HG03457 (cell line): ENCODE measurements around the gene TANC1.

Experiments
- ATAC-seq: cut with Tn5 transposase; IDR thresholded peaks from one replicate; pipeline ENCODE4 v1.9.1; 2021; ENCODE audit warnings: moderate number of reproducible peaks; ENCODE audit not compliant: unreplicated experiment

The TANC1 gene

GRCh38 chr2:159185401-159186130 is 217.1 kb downstream of the TANC1 start:
- no peak for ATAC-seq

- no peak for ATAC-seq
Measured at GRCh38 chr2:159186462-159186861, 218.0 kb downstream of the TANC1 start.

- ATAC-seq = no peak
Measured at GRCh38 chr2:159187106-159187505, 218.7 kb downstream of the TANC1 start.

GRCh38 chr2:159188449-159188848 is 220.0 kb downstream of the TANC1 start:
- ATAC-seq = no peak

GRCh38 chr2:159192371-159192918 is 224.0 kb downstream of the TANC1 start:
- no peak for ATAC-seq

- no peak for ATAC-seq
Measured at GRCh38 chr2:159193791-159194190, 225.4 kb downstream of the TANC1 start.

- no peak for ATAC-seq
Measured at GRCh38 chr2:159194241-159194640, 225.8 kb downstream of the TANC1 start.

GRCh38 chr2:159195697-159196096 is 227.3 kb downstream of the TANC1 start:
- no peak for ATAC-seq

GRCh38 chr2:159196393-159196925 is 228.0 kb downstream of the TANC1 start:
- ATAC-seq = no peak

- ATAC-seq = no peak
Measured at GRCh38 chr2:159199236-159199635, 230.8 kb downstream of the TANC1 start.

GRCh38 chr2:159199761-159200465 is 231.5 kb downstream of the TANC1 start:
- no peak for ATAC-seq

- no peak for ATAC-seq
Measured at GRCh38 chr2:159200498-159200897, 232.1 kb downstream of the TANC1 start.

GRCh38 chr2:159201360-159202063 is 233.1 kb downstream of the TANC1 start:
- ATAC-seq = peak; percentile 99

- no peak for ATAC-seq
Measured at GRCh38 chr2:159202568-159203071, 234.2 kb downstream of the TANC1 start.

GRCh38 chr2:159204381-159205144 is 236.1 kb downstream of the TANC1 start:
- no peak for ATAC-seq

- no peak for ATAC-seq
Measured at GRCh38 chr2:159206736-159207380, 238.4 kb downstream of the TANC1 start.

- no peak for ATAC-seq
Measured at GRCh38 chr2:159208438-159208837, 240.0 kb downstream of the TANC1 start.

GRCh38 chr2:159209341-159210306 is 241.2 kb downstream of the TANC1 start:
- peak; percentile 81 for ATAC-seq
